IPS-20b (cell line): ENCODE measurements around the gene PLXNA1.

Source experiments
- H3K27ac ChIP-seq: one replicate; pipeline ENCODE4 v1.5.1; 2013; ENCODE audit warnings: low read length
- H3K27me3 ChIP-seq: 2 replicates; pipeline ENCODE4 v1.6.1; 2013; ENCODE audit warnings: mild to moderate bottlenecking, low read length, inconsistent platforms; ENCODE audit not compliant: insufficient read depth
- H3K36me3 ChIP-seq: 2 replicates; pipeline ENCODE4 v1.6.1; 2013; ENCODE audit warnings: low read depth, mild to moderate bottlenecking, inconsistent platforms, low read length, moderate library complexity; ENCODE audit not compliant: insufficient read depth
- H3K4me1 ChIP-seq: 2 replicates; pipeline ENCODE4 v1.6.1; 2013; ENCODE audit warnings: mild to moderate bottlenecking, control low read depth, inconsistent platforms, low read length, moderate library complexity; ENCODE audit not compliant: insufficient read depth
- H3K4me3 ChIP-seq: 2 replicates; pipeline ENCODE4 v1.5.1; 2013; ENCODE audit warnings: mild to moderate bottlenecking, low read length, inconsistent platforms
- H3K9ac ChIP-seq: 2 replicates; pipeline ENCODE4 v1.6.1; 2013; ENCODE audit warnings: low read depth, mild to moderate bottlenecking, inconsistent platforms, low read length, moderate library complexity
- H3K9me3 ChIP-seq: 2 replicates; pipeline ENCODE4 v1.6.1; 2013; ENCODE audit warnings: mild to moderate bottlenecking, low read depth, low read length, inconsistent platforms; ENCODE audit not compliant: insufficient read depth

The PLXNA1 gene

GRCh38 chr3:126992216-126992615 lies 9.3 kb downstream of the PLXNA1 start:
- H3K9me3 ChIP-seq, result no peaks in the 10 kb centered on the region
- no peak overlapping the region for H3K4me3 ChIP-seq
- H3K36me3 ChIP-seq, result peaks cover 26% of the 10 kb centered on the region
- no peak overlapping the region for H3K27ac ChIP-seq
- no peaks in the 10 kb centered on the region for H3K27me3 ChIP-seq
- no peak overlapping the region for H3K9ac ChIP-seq
- no peaks in the 10 kb centered on the region for H3K4me1 ChIP-seq

- H3K9me3 ChIP-seq, result no peaks in the 10 kb centered on the region
- H3K36me3 ChIP-seq, result peaks cover 26% of the 10 kb centered on the region
- H3K4me3 ChIP-seq, result no peak overlapping the region
- H3K4me1 ChIP-seq, result no peaks in the 10 kb centered on the region
- H3K27ac ChIP-seq, result no peak overlapping the region
- no peak overlapping the region for H3K9ac ChIP-seq
- no peaks in the 10 kb centered on the region for H3K27me3 ChIP-seq
Measured at GRCh38 chr3:126992776-126993175, 9.9 kb downstream of the PLXNA1 start.

GRCh38 chr3:126993436-126993835 lies 10.5 kb downstream of the PLXNA1 start:
- Histone ChIP-seq H3K27me3 (no peaks in the 10 kb centered on the region), H3K27ac (no peak overlapping the region), H3K4me3 (no peak overlapping the region), H3K9me3 (no peaks in the 10 kb centered on the region), H3K4me1 (no peaks in the 10 kb centered on the region), H3K36me3 (peaks cover 26% of the 10 kb centered on the region), H3K9ac (no peak overlapping the region)

GRCh38 chr3:126994661-126995245 lies 11.8 kb downstream of the PLXNA1 start:
- Histone ChIP-seq H3K27ac (no peak overlapping the region), H3K9me3 (no peaks in the 10 kb centered on the region), H3K9ac (no peak overlapping the region), H3K4me3 (no peak overlapping the region), H3K36me3 (peaks cover 16% of the 10 kb centered on the region), H3K4me1 (no peaks in the 10 kb centered on the region), H3K27me3 (no peaks in the 10 kb centered on the region)

GRCh38 chr3:126995254-126995780 lies 12.4 kb downstream of the PLXNA1 start:
- no peaks in the 10 kb centered on the region for H3K27me3 ChIP-seq
- no peak overlapping the region for H3K4me3 ChIP-seq
- no peaks in the 10 kb centered on the region for H3K9me3 ChIP-seq
- no peak overlapping the region for H3K27ac ChIP-seq
- H3K9ac ChIP-seq, result no peak overlapping the region
- H3K4me1 ChIP-seq, result no peaks in the 10 kb centered on the region
- H3K36me3 ChIP-seq, result peaks cover 11% of the 10 kb centered on the region

- Histone ChIP-seq H3K9me3 (no peaks in the 10 kb centered on the region), H3K27me3 (no peaks in the 10 kb centered on the region), H3K9ac (no peak overlapping the region), H3K27ac (no peak overlapping the region), H3K4me3 (no peak overlapping the region), H3K36me3 (peaks cover 10% of the 10 kb centered on the region), H3K4me1 (no peaks in the 10 kb centered on the region)
Measured at GRCh38 chr3:126995926-126996512, 13.1 kb downstream of the PLXNA1 start.

- peaks cover 7% of the 10 kb centered on the region for H3K36me3 ChIP-seq
- no peaks in the 10 kb centered on the region for H3K9me3 ChIP-seq
- H3K27ac ChIP-seq, result no peak overlapping the region
- no peak overlapping the region for H3K9ac ChIP-seq
- H3K4me1 ChIP-seq, result peaks cover 6% of the 10 kb centered on the region
- H3K27me3 ChIP-seq, result no peaks in the 10 kb centered on the region
- no peak overlapping the region for H3K4me3 ChIP-seq
Measured at GRCh38 chr3:126996905-126997304, 14.0 kb downstream of the PLXNA1 start.

- no peak overlapping the region for H3K9ac ChIP-seq
- no peak overlapping the region for H3K27ac ChIP-seq
- no peaks in the 10 kb centered on the region for H3K27me3 ChIP-seq
- no peaks in the 10 kb centered on the region for H3K9me3 ChIP-seq
- H3K4me3 ChIP-seq, result no peak overlapping the region
- peaks cover 6% of the 10 kb centered on the region; the same call in 1 of the 2 replicates for H3K36me3 ChIP-seq
- H3K4me1 ChIP-seq, result peaks cover 9% of the 10 kb centered on the region
Measured at GRCh38 chr3:126997455-126998038, 14.6 kb downstream of the PLXNA1 start.

- Histone ChIP-seq H3K9ac (no peak overlapping the region), H3K9me3 (no peaks in the 10 kb centered on the region), H3K27me3 (no peaks in the 10 kb centered on the region), H3K27ac (no peak overlapping the region), H3K4me3 (no peak overlapping the region), H3K4me1 (peaks cover 9% of the 10 kb centered on the region), H3K36me3 (peaks cover 7% of the 10 kb centered on the region; the same call in 1 of the 2 replicates)
Measured at GRCh38 chr3:126998320-126998719, 15.4 kb downstream of the PLXNA1 start.

- H3K27me3 ChIP-seq, result no peaks in the 10 kb centered on the region
- H3K9ac ChIP-seq, result no peak overlapping the region
- H3K4me1 ChIP-seq, result peaks cover 9% of the 10 kb centered on the region
- no peak overlapping the region for H3K4me3 ChIP-seq
- no peaks in the 10 kb centered on the region for H3K9me3 ChIP-seq
- no peak overlapping the region for H3K27ac ChIP-seq
- H3K36me3 ChIP-seq, result peaks cover 11% of the 10 kb centered on the region; the same call in 1 of the 2 replicates
Measured at GRCh38 chr3:126998728-126999127, 15.8 kb downstream of the PLXNA1 start.

GRCh38 chr3:126999383-126999782 lies 16.5 kb downstream of the PLXNA1 start:
- Histone ChIP-seq H3K36me3 (peaks cover 11% of the 10 kb centered on the region; the same call in 1 of the 2 replicates), H3K9me3 (no peaks in the 10 kb centered on the region), H3K9ac (no peak overlapping the region), H3K4me3 (no peak overlapping the region), H3K27me3 (no peaks in the 10 kb centered on the region), H3K27ac (no peak overlapping the region), H3K4me1 (peaks cover 9% of the 10 kb centered on the region)

GRCh38 chr3:127000119-127000518 lies 17.2 kb downstream of the PLXNA1 start:
- Histone ChIP-seq H3K9me3 (no peaks in the 10 kb centered on the region), H3K4me3 (no peak overlapping the region), H3K36me3 (peaks cover 11% of the 10 kb centered on the region; the same call in 1 of the 2 replicates), H3K27me3 (no peaks in the 10 kb centered on the region), H3K4me1 (peaks cover 9% of the 10 kb centered on the region), H3K9ac (no peak overlapping the region), H3K27ac (no peak overlapping the region)
